NCI-H1436 (cell line): ENCODE data around the gene PER2.
A peak's percentile ranks its signal among the peaks of the same experiment; 100 is the strongest.
"Not testable (repeated sequence)": the region's sequence is repeated elsewhere in the genome, so short reads cannot be mapped to it uniquely, and the experiment has no call there.

ENCODE experiments used
- DNase-seq: peaks from one replicate; lab custom pipeline; 2025; lab: John Stamatoyannopoulos, UW

The PER2 gene

DNA sequence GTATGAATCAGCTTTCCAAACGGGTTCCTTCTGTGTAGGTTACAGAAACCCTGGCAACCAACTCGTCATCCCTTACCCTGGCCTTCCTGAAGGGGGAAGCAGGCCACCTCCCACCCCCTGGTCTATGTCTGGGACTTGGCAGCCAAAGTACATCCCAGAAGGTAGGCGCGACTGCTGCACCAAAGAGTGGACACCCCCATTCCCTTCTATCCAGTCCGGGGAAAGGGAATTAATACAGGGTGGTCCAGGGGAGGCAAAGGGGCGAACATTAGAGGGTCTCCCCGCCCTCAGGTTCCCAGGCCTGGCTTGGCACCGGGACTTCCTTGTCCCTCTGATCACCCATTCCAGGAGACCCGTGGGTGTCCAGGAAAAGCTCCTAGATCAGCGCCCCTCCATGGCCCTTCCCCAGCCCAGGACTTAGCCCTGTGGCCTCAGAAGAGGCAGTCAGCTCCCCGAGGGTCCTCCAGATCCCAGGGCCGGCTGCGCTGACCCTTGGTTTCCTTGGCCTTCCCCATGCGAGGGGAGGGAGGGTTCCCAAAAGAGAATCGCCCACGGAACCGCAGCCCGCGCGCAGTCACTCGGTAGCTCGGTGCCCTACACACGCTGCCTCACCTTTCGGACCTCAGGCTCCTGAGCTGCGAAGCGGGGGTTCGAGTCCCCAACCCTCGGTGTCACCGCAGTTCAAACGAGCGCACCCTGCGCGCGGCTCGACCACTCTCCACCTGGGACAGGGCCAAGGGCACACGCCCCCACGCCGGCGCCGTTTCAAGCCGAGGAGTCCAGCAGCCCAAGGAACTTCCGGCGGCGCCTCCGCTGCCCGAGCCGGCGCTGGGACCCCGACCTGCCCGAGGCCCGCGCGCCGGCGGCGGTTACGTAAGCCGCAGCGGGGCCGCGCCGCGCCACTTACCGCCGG, at the start of gene PER2:
Gene PER2, minus strand, starts transcription at position 874 of the 913 bp plus-strand sequence. CDS start 10,674 bp downstream, outside the sequence.
- peak; percentile 26 for DNase-seq

- no peak for DNase-seq
These were observed 49.4 kb upstream of the PER2 start for GRCh38 chr2:238337846-238338245.

- DNase-seq, result no peak
These were observed 48.5 kb upstream of the PER2 start for GRCh38 chr2:238336793-238337444.

DNA sequence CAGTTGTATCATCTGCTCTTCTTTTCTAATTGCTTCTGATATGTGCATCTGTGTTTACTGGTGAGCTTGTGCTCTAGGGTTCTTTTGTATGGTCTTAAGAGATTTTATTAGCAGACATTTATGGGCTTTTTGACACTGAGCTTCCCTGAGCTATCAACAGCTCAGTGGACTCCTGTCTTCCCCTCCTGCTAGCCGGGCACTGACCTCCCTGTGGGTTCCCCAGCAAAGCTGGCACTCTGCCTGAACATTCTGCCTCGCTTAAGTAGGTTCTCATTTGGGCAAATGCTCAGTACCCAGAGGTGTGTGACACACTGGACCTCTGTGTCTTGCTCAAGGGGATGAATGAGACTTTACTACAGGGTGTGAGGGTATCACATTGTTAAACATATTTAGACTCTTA, 47.7 kb upstream of the PER2 start:
- no peak for DNase-seq

DNA sequence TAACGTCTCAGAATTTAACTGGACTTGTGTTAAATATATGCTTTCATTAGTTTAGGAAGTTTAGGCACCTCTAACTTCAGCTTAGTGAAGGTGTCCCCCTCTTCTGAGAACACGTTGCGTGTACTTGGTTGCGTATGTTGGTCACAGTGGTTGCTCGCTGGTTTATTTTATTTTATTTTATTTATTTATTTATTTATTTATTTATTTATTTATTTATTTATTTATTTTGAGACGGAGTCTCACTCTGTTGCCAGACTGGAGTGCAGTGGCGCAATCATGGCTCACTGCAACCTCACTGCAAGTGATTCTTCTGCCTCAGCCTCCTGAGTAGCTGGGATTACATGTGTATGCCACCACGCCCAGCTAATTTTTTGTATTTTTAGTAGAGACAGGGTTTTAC, 47.2 kb upstream of the PER2 start:
- not testable (repeated sequence) for DNase-seq

- no peak for DNase-seq
These were observed 46.5 kb upstream of the PER2 start for GRCh38 chr2:238334885-238335284.

GRCh38 chr2:238331916-238332315, 43.5 kb upstream of the PER2 start:
- DNase-seq, result no peak

- no peak for DNase-seq
These were observed 42.0 kb upstream of the PER2 start for GRCh38 chr2:238330391-238330790.

DNA sequence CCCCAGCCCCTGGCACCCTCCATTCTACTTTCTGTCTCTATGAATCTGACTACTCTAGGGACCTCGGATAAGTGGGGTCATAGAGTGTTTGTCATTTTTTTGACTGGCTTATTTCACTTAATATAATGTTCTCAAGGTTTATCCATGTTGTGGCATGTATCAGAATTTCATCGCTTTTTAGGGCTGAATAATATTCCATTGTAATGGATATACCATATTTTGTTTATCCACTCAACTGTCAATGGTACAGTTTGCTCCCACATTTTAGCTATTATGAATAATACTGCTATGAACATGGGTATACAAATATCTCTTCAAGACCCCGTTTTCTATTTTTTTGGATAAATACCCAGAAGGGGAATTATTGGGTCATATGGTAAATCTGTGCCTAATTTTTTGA, 39.3 kb upstream of the PER2 start:
- DNase-seq, result no peak

- DNase-seq, result no peak
These were observed 38.5 kb upstream of the PER2 start for GRCh38 chr2:238326801-238327365.

GRCh38 chr2:238325694-238326093, 37.3 kb upstream of the PER2 start:
- DNase-seq, result no peak

- not testable (repeated sequence) for DNase-seq
These were observed 35.8 kb upstream of the PER2 start for GRCh38 chr2:238324248-238324647.

DNA sequence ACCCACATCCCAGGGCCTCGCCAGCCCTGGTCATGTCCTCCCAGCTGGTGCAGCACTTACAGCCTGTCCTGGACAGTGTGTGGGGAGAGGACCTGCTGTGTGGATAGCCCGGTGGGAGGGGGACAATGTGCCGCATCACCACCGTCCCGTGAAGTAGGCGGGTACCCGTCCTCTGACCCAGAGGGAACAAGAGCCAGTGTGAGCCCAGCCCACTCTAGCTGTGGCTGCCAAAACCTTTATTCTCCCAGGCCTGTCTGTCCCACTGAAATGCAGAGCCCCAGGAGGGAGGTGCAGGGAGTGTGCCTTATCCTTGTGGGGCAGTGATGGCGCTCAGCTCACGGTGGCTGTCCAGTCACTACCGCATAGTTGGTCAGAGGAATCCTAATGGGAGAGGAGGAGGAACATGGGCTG, 33.6 kb upstream of the PER2 start:
- no peak for DNase-seq

DNA sequence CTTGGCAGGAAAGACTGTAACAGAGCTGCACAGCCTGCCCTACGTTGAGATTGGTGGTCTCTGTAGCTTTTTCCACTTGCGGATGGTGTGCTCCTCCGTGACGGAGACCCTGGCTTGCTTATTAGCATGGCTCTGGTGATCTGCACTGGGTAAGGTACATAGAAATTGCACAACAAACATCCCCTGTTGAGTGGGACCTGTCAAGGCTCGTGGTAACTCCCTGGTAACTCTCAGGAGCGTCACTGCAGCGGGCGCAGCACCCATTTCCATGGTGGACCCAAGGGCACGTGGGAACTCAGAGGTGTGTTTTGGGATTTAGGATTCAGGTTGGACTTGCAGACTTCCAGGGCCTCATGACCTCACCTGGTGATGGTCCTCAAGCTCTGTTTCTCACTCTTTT, 33.1 kb upstream of the PER2 start:
- no peak for DNase-seq

GRCh38 chr2:238320648-238321281, 32.4 kb upstream of the PER2 start:
- DNase-seq, result no peak

DNA sequence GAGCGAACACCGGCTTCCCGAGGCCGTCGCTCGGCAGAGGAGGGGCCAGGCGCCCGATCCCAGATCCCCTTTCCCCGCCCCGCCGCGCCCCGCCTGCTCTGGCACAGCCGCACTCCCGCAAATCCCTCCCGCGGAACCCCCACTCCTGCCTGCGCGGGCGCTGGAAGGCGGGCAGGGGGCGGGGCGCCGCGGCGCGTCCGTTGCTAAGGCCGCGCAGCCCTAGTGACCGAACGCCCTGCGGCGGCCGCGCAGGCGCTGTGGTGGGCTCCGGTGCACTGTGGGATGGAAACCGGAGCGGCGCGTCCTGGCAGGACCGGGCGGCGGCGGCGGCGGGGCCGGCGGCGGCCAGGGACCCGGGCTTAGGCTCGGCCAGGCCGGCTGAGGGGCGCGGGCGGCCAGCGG, 31.8 kb upstream of the PER2 start, which contains the start of gene TRAF3IP1:
Gene TRAF3IP1, plus strand, starts transcription at position 273 of the 402 bp plus-strand sequence. CDS start 145 bp downstream, outside the sequence.
- DNase-seq, result peak; percentile 88

GRCh38 chr2:238315031-238315595, 26.7 kb upstream of the PER2 start:
- no peak for DNase-seq

DNA sequence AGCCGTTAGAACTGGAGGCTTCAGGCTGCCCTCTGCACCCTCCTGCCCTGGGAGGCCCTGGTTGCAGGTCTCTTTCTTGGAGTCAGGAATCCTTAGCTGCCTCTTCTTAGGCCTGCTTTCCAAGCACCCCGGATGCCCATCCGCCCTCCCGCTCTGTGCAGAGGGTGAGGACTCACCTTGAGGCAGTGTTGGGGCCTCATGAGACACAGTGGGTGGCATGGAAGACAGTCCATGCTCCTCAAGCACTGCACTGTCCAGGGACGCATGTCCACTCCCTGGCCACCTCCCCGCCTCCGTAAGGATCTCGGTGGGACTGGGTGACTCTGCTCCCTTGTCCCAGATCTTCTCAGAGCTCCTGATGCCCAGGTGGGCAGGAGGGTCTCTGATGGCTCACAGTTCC, 26.2 kb upstream of the PER2 start:
- no peak for DNase-seq

DNA sequence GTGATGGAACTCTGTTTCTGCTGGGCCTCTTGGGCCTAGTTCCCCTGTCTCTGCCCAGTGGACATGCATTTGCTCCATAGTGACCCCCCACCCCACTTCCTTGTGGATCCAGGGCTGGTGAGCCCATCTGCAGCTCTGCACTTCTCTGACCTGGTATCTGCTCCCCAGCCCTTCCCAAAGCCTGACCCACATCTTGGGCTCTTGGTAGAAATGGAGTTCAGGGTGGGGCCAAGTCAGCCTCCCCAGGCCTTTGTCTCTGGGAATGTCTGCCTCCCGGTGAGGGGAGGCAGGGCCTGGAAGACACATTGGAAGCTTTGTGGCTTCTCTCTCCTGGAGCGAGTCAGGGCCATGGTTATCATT, 25.6 kb upstream of the PER2 start:
- no peak for DNase-seq

GRCh38 chr2:238313289-238313990, 25.0 kb upstream of the PER2 start:
- DNase-seq, result no peak

GRCh38 chr2:238310721-238311120, 22.3 kb upstream of the PER2 start:
- DNase-seq, result not testable (repeated sequence)
